Renal pelvis (tissue), 4 donors: ENCODE data around the gene SKOR1. TPM values are rescaled to one million over a fixed set of nuclear protein-coding genes. Genes with fewer than 3 reads are reported as not detected.

Experiments
- DNase-seq: peaks from one replicate; pipeline ENCODE4 v3.0.0-alpha.2; 2013
- polyA plus RNA-seq, 3 donors: library from polyadenylated mRNA; unstranded; fragments of 120-200 nt; gene quantifications; one replicate each; pipeline ENCODE4 v1.2.1, GENCODE V29; 2013; ENCODE audit not compliant: insufficient read length in 3 of 3

SKOR1 gene
- polyA plus RNA-seq, 3 donors, result 0.41 to 0.58 (median 0.48) TPM

- no peak for DNase-seq
Observed at GRCh38 chr15:67796196-67797127, 28.8 kb upstream of the SKOR1 start.

DNA sequence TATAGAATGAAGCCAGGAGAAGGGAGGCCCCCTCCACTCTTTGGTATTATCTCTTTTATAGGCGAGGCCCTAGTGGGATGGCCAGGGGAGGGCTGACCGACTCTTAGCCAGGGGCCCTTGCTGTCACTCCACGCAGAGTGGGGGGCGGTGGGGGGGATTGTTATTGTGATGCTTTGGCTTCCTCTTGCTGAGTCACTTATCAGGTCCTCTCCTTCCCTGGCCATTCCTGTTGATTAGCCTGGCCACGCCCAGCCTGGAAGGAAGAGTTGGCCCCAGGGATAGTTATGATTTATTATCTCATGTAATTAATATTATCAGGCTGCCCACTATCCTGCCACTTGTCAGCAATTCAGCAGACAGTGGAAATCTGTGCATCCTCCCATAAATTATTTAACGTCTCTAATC lies 25.5 kb upstream of the SKOR1 start:
- no peak for DNase-seq

DNA sequence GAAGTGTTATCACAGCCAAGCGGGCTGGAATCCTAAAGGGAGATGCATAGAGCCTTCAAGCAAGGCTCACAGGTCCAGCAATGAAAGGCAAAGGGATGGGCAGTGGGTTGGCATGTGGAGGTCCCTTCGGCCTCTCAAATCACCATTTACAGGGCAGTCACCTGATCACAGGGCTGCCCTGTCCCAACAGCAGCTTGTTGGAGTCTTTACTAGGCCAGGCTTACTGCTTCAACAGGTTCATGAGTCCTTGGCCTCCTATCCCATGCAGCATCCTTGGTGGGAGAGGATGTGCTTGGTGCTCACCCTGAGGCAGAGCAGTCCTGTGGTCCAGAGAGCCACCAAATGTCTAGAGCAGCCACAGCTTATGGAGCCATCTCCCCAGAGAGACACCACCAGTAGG lies 24.2 kb upstream of the SKOR1 start:
- DNase-seq, result no peak

DNA sequence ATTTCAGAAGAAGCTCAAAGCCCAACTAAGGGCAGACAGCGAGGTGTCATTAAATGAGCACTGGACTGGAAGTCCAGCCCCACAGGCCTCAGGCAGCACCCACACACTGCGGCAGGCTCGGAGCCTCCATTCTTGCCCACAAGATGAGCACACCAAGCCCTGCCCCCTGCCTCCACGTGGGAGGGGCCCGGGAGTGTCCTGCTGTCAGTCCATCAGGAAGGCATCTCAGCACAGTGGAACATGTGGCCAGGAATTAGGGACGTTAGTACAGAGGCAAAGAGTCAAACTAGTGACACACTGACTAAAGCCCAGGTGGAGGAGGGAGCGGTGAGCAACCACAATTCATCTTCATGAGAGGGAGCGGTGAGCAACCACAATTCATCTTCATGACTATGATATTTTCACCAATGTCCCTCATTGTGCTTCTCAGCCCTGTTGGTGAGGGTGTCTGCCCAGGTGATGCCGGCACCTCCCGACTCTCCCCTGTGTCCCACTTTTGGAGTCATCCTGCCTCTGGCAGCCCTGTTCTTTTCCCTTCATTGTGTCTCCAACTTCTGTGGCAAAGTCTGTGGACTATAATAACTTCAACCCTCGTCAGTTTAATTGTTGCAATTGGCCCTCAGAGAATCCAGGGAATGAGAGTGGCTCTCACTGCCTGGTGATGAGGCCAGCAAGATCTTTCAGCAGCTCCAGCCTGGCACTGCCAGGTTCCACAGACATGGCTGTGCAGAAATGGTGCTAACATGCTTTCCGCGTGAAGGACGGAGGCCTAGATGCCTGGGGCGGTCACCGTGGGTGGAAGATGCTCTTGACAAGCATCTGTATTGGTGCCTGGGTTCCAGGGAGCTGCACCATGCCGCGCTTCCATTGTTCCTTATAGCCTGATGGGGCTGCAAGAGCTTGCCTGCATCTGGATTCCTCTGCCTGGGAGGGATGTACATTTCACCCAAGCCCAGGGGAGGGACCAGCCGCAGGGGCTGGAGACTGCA lies 23.1 kb upstream of the SKOR1 start:
- DNase-seq, result no peak

- no peak for DNase-seq
Observed at GRCh38 chr15:67803299-67803698, 22.0 kb upstream of the SKOR1 start.

DNA sequence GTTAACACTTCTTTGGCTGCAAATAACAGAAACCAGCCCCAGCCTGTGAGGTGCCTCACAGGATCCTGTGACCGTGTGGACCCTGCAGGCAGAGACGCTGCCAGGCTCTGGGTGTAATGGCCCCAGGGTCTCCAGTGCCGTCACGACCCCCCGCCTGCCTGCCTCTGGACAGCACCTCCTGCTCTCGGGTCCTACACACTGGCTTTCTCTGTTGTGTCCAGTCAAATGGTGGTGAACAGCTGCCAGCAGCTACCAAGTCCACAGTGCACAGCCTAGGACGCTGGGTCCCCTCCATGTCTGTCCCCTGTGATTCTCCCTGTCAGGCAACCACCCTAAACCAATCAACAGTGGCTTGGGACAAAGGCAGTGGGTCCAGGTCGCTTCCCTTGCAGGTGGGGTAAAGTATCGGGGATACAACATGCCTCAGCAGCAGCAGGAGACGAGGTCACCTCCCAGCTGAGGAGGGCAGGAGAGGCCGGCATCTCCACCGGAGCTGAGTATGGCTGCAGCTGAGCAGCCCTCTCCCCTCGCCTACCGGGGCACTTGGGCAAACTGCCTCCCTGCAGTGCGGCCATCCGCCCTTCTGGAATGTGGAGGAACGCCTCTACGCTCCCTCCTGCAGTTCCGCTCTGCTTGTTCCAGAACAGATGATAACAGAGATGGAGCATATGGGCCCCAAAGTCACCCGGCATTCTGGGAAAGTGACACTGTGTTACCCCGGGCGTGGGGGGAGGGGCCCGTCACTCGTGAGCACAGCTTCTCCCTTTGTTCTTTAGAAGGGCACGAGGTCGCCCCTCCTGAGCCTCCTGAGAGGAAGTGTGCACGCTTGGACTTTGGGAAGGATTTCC lies 21.1 kb upstream of the SKOR1 start:
- no peak for DNase-seq

DNA sequence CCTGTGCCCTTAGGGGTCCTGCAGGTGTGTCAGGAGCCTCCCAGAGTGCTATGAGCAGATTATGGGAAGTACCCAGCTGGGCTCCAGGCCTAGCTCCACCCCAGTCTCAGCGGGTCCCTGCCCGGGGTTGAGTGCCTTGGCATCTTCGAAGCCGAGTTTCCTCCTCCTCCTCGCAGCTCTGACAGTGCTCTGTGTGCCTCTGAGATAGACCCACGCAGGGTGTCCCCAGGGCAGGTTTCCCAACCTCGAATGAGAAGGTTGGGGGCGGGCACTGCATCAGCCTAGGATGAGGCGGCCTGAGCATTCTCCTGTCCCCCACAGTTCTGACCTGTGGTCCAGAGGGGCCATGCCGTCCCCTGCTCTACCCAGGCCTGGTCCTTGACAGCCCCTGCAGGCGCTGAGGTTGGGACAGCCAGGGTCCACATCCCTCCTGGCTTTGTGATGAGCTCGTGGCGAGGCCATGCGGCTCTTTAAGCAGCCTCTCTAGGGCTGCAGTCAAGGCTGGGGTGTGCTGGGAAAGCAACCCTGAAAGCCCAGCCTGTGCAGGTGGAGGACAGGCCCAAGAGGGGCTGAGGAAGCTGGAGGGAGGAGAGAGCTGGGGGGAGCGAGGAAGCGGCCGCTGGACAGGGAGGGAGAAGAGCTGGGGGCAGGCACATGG lies 20.2 kb upstream of the SKOR1 start:
- no peak for DNase-seq

DNA sequence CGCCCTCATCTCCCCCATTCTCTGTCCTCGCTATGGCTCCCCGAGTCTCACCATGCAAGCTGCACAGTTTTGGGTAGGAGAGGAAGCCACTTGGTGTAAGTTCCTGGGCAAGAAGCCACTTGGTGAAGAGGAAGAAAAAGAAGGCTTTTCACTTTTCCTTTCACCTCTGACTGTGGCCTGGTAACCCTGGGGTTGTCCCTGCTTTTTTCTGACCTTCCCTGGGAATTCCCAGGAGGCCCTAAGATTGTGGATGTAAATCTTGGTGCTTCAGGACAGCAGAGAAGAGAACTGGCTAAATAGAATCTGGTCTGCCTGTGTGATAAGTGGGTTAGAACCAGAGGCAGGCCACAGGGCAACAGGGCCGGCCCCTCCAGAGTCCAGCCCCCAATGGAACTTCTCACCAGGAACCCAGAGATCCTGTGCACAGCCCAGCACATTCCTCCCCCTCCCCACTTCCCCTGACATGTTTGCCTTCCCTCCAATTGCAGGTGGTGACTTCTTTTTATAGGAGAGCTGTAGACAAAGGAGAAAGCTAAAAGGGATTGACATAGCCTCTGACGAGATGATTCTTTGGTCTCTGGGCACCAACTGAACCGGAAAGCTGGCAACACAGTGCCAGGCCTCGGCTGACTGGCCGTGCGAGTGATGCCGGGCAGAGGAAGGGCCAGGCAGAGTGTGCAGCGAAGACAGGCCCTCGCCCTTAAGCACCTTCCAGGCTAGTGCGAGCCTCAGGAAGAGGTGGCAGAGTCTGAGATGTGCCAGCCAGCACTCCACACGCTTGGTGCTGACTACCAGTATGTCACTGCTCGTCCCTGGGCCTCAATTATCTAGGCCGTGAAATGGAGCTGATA lies 19.4 kb upstream of the SKOR1 start:
- no peak for DNase-seq

DNA sequence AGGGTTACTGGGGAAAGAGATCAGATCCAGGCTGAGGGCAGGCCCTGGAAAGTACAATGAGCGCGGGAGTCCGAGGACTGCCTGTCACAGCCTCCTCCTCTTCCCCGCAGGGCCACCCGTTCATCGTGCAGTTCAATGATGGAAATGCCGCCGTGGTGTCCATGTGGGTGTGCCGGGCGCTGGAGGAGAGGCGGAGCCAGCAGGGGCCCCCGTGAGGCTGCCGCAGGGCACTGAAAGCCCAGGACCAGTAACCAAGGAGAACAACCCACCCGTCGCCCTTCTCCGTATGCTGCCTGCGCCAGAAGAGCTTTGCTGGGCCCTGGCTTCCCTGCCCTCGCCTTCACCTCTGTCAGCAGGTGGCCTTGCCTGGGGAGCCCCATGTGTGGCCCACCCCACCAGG lies 18.8 kb upstream of the SKOR1 start:
- no peak for DNase-seq

GRCh38 chr15:67807141-67807540 lies 18.2 kb upstream of the SKOR1 start:
- no peak for DNase-seq

DNA sequence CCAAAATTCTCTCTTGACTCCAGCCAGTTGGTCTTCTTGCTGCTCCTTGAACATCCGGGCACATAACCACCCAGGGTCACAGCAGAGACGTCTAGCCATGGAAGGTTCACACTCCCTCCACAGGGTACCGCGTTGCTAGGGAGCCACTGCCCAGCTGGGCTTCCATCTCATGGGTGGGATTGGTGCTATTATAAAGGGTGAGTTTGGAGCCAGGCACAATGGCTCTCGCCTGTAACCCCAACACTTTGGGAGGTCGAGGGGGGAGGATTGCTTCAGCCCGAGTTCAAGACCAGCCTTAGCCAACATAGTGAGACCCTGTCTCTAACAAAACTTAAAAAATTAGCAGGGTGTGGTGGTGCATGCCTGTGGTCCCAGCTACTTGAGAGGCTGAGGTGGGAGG lies 17.5 kb upstream of the SKOR1 start:
- no peak for DNase-seq

GRCh38 chr15:67808821-67809220 lies 16.5 kb upstream of the SKOR1 start:
- no peak for DNase-seq

GRCh38 chr15:67809441-67809840 lies 15.9 kb upstream of the SKOR1 start:
- no peak for DNase-seq

DNA sequence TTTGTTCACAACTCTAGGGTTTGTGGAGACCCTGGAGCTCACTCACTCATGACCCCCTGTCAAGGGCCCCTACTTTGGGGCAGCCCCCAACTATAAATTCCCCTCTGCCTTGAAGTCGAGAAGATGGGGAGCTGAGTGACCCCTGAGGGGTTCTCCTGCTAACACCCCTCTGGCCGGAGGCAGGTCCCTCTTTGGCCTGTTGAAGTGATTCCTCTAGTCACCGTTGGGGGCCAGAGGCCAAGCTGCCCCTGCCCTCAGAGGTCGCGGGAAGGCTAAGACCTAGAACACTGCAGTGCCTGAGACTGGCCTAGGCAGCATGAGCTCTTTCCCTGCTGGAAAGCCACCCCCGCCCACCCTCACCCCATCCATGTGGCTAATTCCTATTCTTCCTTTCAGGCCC lies 15.4 kb upstream of the SKOR1 start:
- DNase-seq, result no peak

DNA sequence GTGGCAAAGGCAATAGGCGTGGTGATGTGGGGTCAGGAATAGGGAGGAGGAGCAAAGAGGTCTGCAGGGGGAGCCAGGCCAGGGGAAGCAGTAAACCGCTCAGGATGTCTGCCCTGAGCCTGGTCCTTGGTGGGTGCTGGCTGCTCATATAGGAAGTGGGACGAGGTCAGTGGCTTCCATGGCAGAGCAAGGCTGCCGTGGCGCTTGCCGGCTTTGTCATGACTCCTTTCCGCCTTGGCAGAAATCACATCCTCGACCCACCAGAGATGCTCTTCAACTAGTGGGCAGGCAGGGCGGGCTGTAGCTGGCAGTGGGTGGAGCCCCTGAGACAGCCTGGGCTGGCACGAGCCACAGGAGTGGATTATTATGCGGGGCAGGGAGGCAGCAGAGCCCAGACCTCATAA lies 13.1 kb upstream of the SKOR1 start:
- DNase-seq, result no peak

DNA sequence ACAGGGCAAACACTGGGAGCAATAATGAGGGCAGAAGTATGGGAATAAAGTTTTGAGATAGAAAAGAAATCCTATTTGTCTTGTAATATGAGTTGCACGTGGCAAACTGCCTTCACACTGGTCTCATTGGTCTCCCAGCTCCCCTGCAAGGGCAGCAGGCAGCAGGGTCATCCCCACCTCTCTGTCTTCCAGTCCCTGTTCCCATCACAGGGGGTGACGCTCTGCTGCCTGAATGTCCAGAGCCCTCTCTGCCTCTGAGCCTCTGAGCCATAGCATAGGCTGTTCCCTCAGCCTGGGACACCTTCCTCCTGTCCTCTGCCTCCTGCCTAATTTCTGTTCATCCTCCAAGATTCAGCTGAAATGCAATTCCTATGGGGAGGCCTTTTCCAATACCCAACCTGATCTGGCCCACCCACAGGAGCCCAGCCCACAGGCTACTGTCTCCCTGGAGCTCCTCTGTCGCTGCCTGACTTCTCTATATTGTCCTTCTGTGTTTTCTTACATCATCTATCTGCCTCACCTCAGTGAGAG lies 12.1 kb upstream of the SKOR1 start:
- DNase-seq, result no peak

DNA sequence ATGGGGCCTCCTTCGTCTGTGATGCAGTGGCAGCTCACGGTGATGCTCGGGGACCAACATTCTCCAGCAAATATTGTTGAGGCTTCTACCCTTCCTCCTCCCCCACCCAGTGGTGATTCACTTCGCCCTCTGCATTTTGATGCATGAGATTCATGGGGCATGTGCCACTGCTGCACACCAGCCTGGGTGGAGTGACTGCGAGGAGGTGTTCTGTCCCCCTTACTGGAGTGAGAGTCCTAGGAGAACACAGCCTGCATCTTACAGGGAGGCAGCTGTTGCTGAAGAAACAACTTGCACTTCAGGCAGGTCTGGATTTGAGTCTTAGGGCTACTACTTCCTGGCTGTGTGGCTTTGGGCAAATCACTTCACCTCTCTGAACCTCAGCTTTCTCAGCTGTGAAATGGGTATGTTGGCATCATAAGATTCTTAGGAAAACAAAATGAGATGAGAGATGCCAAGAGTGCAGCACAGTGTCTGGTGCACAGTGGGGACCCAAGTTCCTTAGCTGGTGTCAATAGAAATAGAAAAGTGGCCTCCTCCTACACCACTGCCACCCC lies 10.2 kb upstream of the SKOR1 start:
- no peak for DNase-seq

- DNase-seq, result no peak
Observed at GRCh38 chr15:67816668-67817067, 8.6 kb upstream of the SKOR1 start.

GRCh38 chr15:67818464-67818863 lies 6.8 kb upstream of the SKOR1 start:
- DNase-seq, result no peak

GRCh38 chr15:67819636-67820035 lies 5.7 kb upstream of the SKOR1 start:
- DNase-seq, result no peak
